ENCODE results near the gene MYO7A. TPM values are rescaled to one million over a fixed set of nuclear protein-coding genes. Genes with fewer than 3 reads are reported as not detected.

MYO7A gene
- total RNA-seq, 1 experiment from 2014 or later = 2.5 TPM

DNA sequence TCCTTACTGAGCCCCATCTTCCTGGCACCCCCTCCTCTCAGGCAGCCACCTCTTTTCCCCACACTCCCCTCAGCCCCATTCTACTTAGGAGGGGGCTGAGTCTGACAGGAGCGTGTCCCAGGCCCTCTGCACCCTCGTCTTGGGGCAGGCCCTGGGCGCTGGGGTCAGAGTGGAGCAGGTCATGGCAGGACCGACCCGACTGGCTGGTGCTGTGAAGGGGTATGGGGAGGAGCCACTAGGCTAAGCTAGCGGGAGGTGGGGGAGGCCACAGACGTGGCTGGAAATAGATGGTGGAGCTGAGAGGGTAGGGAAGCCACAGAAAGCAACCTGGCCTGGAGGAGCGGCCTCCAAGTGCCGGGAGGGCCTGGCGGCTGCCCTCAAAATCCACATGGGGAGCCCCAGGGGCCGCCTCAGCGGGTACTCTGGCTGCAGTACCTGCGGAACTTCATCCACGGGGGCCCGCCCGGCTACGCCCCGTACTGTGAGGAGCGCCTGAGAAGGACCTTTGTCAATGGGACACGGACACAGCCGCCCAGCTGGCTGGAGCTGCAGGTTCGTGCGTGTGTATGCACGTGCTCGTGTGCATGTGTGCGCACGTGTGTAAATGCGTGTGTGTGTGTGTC, 61.7 kb downstream of the MYO7A start:
- no peaks in the 10 kb centered on the region for H3K9me3 Mint-ChIP-seq
- H3K4me1 Mint-ChIP-seq = peaks cover 16% of the 10 kb centered on the region
- TF ChIP-seq ZNF671 (CRISPR knock-in tag; IDR thresholded peaks at IDR 0.05) = no peak
- no peak for TF ChIP-seq ZNF263 (CRISPR knock-in tag; IDR thresholded peaks at IDR 0.05; ENCODE audit: low read depth)
- no peak for TF ChIP-seq ZNF396 (CRISPR knock-in tag; IDR thresholded peaks at IDR 0.05; ENCODE audit: borderline replicate concordance)
- TF ChIP-seq, protein P1, sequence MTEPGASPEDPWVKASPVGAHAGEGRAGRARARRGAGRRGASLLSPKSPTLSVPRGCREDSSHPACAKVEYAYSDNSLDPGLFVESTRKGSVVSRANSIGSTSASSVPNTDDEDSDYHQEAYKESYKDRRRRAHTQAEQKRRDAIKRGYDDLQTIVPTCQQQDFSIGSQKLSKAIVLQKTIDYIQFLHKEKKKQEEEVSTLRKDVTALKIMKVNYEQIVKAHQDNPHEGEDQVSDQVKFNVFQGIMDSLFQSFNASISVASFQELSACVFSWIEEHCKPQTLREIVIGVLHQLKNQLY (CRISPR knock-in tag; IDR thresholded peaks at IDR 0.05) = no peak
- TF ChIP-seq, protein P2, sequence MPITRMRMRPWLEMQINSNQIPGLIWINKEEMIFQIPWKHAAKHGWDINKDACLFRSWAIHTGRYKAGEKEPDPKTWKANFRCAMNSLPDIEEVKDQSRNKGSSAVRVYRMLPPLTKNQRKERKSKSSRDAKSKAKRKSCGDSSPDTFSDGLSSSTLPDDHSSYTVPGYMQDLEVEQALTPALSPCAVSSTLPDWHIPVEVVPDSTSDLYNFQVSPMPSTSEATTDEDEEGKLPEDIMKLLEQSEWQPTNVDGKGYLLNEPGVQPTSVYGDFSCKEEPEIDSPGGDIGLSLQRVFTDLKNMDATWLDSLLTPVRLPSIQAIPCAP (CRISPR knock-in tag; IDR thresholded peaks at IDR 0.05) = no peak
- no peak for TF ChIP-seq FOXP1 (CRISPR knock-in tag; IDR thresholded peaks at IDR 0.05; ENCODE audit: borderline replicate concordance)
- no peak for TF ChIP-seq NFYB (CRISPR knock-in tag; conservative IDR thresholded peaks at IDR 0.05; ENCODE audit: low read depth)
- no peak for TF ChIP-seq TEAD1 (CRISPR knock-in tag; IDR thresholded peaks at IDR 0.05)
- TF ChIP-seq GRHL2 (CRISPR knock-in tag; IDR thresholded peaks at IDR 0.05; ENCODE audit: insufficient replicate concordance, severe bottlenecking) = no peak
- TF ChIP-seq, protein P3, sequence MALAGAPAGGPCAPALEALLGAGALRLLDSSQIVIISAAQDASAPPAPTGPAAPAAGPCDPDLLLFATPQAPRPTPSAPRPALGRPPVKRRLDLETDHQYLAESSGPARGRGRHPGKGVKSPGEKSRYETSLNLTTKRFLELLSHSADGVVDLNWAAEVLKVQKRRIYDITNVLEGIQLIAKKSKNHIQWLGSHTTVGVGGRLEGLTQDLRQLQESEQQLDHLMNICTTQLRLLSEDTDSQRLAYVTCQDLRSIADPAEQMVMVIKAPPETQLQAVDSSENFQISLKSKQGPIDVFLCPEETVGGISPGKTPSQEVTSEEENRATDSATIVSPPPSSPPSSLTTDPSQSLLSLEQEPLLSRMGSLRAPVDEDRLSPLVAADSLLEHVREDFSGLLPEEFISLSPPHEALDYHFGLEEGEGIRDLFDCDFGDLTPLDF (CRISPR knock-in tag; IDR thresholded peaks at IDR 0.05) = no peak
- TF ChIP-seq, protein P4, sequence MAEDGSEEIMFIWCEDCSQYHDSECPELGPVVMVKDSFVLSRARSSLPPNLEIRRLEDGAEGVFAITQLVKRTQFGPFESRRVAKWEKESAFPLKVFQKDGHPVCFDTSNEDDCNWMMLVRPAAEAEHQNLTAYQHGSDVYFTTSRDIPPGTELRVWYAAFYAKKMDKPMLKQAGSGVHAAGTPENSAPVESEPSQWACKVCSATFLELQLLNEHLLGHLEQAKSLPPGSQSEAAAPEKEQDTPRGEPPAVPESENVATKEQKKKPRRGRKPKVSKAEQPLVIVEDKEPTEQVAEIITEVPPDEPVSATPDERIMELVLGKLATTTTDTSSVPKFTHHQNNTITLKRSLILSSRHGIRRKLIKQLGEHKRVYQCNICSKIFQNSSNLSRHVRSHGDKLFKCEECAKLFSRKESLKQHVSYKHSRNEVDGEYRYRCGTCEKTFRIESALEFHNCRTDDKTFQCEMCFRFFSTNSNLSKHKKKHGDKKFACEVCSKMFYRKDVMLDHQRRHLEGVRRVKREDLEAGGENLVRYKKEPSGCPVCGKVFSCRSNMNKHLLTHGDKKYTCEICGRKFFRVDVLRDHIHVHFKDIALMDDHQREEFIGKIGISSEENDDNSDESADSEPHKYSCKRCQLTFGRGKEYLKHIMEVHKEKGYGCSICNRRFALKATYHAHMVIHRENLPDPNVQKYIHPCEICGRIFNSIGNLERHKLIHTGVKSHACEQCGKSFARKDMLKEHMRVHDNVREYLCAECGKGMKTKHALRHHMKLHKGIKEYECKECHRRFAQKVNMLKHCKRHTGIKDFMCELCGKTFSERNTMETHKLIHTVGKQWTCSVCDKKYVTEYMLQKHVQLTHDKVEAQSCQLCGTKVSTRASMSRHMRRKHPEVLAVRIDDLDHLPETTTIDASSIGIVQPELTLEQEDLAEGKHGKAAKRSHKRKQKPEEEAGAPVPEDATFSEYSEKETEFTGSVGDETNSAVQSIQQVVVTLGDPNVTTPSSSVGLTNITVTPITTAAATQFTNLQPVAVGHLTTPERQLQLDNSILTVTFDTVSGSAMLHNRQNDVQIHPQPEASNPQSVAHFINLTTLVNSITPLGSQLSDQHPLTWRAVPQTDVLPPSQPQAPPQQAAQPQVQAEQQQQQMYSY (CRISPR knock-in tag; IDR thresholded peaks at IDR 0.05) = no peak
- no peak overlapping the region for H3K27ac Mint-ChIP-seq
- ChIA-PET POLR2A (no interaction called here), CTCF (interaction anchor here (1.4 to 7.4 kb wide), 11 partner anchors 10 to 142 kb away, joined by 4 to 147 read pairs (median 10); partner anchors contain the start of gene MYO7A)
- DNase-seq (ENCODE audit: low spot score) (no peak), ATAC-seq (no peak)
- H3K36me3 Mint-ChIP-seq = no peaks in the 10 kb centered on the region
- no peak overlapping the region for H3K4me3 Mint-ChIP-seq
- H3K27me3 Mint-ChIP-seq (ENCODE audit: low read depth) = no peaks in the 10 kb centered on the region; the same call in 1 of the 2 replicates

DNA sequence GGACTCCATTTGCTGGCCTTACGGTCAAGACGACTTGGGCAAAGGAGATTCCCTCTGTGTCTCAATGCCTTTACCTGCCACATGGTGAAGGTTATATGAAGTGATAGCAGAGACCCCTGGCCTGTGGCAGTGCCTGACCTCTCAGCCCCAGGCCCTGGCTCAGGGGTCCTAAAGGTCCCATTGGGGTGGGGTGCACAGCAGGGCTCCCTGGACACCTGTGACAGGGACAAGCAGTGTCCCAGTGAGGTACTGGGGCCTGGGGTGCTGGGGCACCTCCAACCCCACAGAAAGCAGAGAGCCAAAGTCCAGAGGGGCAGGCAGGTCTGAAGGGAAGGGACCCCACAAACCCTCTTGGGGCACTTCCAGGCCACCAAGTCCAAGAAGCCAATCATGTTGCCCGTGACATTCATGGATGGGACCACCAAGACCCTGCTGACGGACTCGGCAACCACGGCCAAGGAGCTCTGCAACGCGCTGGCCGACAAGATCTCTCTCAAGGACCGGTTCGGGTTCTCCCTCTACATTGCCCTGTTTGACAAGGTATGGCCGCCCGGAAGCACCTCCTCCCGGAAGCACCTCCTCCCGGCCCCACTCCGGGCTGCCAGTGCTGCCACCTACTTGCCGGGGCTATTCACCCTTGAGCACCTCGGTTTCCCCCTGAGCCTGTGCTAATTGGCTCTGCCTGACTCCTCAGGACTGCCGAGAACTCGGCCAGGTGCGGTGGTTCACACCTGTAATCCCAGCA, 62.5 kb downstream of the MYO7A start:
- no peaks in the 10 kb centered on the region for H3K9me3 Mint-ChIP-seq
- ChIA-PET CTCF (interaction anchor here (0.6 to 7.4 kb wide), 7 partner anchors 15 to 143 kb away, joined by 3 to 147 read pairs (median 6); partner anchors contain the start of gene MYO7A), POLR2A (no interaction called here)
- DNase-seq (ENCODE audit: low spot score) (no peak), ATAC-seq (no peak)
- H3K27me3 Mint-ChIP-seq (ENCODE audit: low read depth) = no peaks in the 10 kb centered on the region; the same call in 1 of the 2 replicates
- H3K4me3 Mint-ChIP-seq = no peak overlapping the region
- H3K36me3 Mint-ChIP-seq = no peaks in the 10 kb centered on the region
- H3K27ac Mint-ChIP-seq = no peak overlapping the region
- H3K4me1 Mint-ChIP-seq = peaks cover 16% of the 10 kb centered on the region
- TF ChIP-seq ZNF416 (CRISPR knock-in tag; IDR thresholded peaks at IDR 0.05) (no peak), TP53 (CRISPR knock-in tag; IDR thresholded peaks at IDR 0.05) (no peak), NR1H2 (CRISPR knock-in tag; IDR thresholded peaks at IDR 0.05) (no peak), JAZF1 (CRISPR knock-in tag; IDR thresholded peaks at IDR 0.05) (no peak), ZNF396 (CRISPR knock-in tag; IDR thresholded peaks at IDR 0.05; ENCODE audit: borderline replicate concordance) (no peak)
- TF ChIP-seq, protein P5, sequence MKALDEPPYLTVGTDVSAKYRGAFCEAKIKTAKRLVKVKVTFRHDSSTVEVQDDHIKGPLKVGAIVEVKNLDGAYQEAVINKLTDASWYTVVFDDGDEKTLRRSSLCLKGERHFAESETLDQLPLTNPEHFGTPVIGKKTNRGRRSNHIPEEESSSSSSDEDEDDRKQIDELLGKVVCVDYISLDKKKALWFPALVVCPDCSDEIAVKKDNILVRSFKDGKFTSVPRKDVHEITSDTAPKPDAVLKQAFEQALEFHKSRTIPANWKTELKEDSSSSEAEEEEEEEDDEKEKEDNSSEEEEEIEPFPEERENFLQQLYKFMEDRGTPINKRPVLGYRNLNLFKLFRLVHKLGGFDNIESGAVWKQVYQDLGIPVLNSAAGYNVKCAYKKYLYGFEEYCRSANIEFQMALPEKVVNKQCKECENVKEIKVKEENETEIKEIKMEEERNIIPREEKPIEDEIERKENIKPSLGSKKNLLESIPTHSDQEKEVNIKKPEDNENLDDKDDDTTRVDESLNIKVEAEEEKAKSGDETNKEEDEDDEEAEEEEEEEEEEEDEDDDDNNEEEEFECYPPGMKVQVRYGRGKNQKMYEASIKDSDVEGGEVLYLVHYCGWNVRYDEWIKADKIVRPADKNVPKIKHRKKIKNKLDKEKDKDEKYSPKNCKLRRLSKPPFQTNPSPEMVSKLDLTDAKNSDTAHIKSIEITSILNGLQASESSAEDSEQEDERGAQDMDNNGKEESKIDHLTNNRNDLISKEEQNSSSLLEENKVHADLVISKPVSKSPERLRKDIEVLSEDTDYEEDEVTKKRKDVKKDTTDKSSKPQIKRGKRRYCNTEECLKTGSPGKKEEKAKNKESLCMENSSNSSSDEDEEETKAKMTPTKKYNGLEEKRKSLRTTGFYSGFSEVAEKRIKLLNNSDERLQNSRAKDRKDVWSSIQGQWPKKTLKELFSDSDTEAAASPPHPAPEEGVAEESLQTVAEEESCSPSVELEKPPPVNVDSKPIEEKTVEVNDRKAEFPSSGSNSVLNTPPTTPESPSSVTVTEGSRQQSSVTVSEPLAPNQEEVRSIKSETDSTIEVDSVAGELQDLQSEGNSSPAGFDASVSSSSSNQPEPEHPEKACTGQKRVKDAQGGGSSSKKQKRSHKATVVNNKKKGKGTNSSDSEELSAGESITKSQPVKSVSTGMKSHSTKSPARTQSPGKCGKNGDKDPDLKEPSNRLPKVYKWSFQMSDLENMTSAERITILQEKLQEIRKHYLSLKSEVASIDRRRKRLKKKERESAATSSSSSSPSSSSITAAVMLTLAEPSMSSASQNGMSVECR (CRISPR knock-in tag; IDR thresholded peaks at IDR 0.05; ENCODE audit: borderline replicate concordance) = no peak
- TF ChIP-seq, protein P6, sequence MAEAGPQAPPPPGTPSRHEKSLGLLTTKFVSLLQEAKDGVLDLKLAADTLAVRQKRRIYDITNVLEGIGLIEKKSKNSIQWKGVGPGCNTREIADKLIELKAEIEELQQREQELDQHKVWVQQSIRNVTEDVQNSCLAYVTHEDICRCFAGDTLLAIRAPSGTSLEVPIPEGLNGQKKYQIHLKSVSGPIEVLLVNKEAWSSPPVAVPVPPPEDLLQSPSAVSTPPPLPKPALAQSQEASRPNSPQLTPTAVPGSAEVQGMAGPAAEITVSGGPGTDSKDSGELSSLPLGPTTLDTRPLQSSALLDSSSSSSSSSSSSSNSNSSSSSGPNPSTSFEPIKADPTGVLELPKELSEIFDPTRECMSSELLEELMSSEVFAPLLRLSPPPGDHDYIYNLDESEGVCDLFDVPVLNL (CRISPR knock-in tag; IDR thresholded peaks at IDR 0.05; ENCODE audit: borderline replicate concordance, low read depth) = no peak
- TF ChIP-seq, protein P7, sequence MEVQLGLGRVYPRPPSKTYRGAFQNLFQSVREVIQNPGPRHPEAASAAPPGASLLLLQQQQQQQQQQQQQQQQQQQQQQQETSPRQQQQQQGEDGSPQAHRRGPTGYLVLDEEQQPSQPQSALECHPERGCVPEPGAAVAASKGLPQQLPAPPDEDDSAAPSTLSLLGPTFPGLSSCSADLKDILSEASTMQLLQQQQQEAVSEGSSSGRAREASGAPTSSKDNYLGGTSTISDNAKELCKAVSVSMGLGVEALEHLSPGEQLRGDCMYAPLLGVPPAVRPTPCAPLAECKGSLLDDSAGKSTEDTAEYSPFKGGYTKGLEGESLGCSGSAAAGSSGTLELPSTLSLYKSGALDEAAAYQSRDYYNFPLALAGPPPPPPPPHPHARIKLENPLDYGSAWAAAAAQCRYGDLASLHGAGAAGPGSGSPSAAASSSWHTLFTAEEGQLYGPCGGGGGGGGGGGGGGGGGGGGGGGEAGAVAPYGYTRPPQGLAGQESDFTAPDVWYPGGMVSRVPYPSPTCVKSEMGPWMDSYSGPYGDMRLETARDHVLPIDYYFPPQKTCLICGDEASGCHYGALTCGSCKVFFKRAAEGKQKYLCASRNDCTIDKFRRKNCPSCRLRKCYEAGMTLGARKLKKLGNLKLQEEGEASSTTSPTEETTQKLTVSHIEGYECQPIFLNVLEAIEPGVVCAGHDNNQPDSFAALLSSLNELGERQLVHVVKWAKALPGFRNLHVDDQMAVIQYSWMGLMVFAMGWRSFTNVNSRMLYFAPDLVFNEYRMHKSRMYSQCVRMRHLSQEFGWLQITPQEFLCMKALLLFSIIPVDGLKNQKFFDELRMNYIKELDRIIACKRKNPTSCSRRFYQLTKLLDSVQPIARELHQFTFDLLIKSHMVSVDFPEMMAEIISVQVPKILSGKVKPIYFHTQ (CRISPR knock-in tag; IDR thresholded peaks at IDR 0.05) = no peak
